GM23248 (cell line): ENCODE measurements around the gene RDM1. TPM values are rescaled to one million over a fixed set of nuclear protein-coding genes. Genes with fewer than 3 reads are reported as not detected.

Experiments used
- DNase-seq: peaks from one replicate; pipeline ENCODE4 v3.0.0-alpha.2; 2015
- H2AFZ ChIP-seq: fragments of 200-600 bp; sonication (generic); 2 replicates; pipeline ENCODE4 v1.6.1; 2016; ENCODE audit warnings: antibody characterized with exemption
- H3F3A ChIP-seq: fragments of 200-600 bp; sonication (generic); 2 replicates; pipeline ENCODE4 v1.6.1; 2016; ENCODE audit warnings: mild to moderate bottlenecking, antibody characterized with exemption, mixed run types; ENCODE audit not compliant: insufficient read depth
- H3K27ac ChIP-seq: fragments of 200-600 bp; sonication (generic); 2 replicates; pipeline ENCODE4 v1.5.1; 2016; ENCODE audit warnings: mild to moderate bottlenecking
- H3K27me3 ChIP-seq: fragments of 200-600 bp; sonication (generic); replicated peaks from 2 replicates; pipeline ENCODE4 v1.6.1; 2016; ENCODE audit warnings: mild to moderate bottlenecking; ENCODE audit not compliant: insufficient read depth
- H3K36me3 ChIP-seq: fragments of 200-600 bp; sonication (generic); 2 replicates; pipeline ENCODE4 v1.6.1; 2016; ENCODE audit warnings: low read depth, mild to moderate bottlenecking
- H3K4me1 ChIP-seq: fragments of 200-600 bp; sonication (generic); 2 replicates; pipeline ENCODE4 v1.6.1; 2016; ENCODE audit warnings: mild to moderate bottlenecking; ENCODE audit not compliant: insufficient read depth
- H3K4me2 ChIP-seq: fragments of 200-600 bp; sonication (generic); one replicate; pipeline ENCODE4 v1.6.1; 2016; ENCODE audit warnings: mild to moderate bottlenecking; ENCODE audit not compliant: unreplicated experiment
- H3K4me3 ChIP-seq: fragments of 200-600 bp; sonication (generic); 2 replicates; pipeline ENCODE4 v1.5.1; 2016; ENCODE audit warnings: mild to moderate bottlenecking
- H3K79me2 ChIP-seq: fragments of 200-600 bp; sonication (generic); 2 replicates; pipeline ENCODE4 v1.6.1; 2016; ENCODE audit warnings: mild to moderate bottlenecking; ENCODE audit not compliant: insufficient read depth
- H3K9ac ChIP-seq: fragments of 200-600 bp; sonication (generic); 2 replicates; pipeline ENCODE4 v1.6.1; 2016; ENCODE audit warnings: mild to moderate bottlenecking
- H3K9me2 ChIP-seq: fragments of 200-600 bp; sonication (generic); 2 replicates; pipeline ENCODE4 v1.6.1; 2016; ENCODE audit warnings: mixed run types, mild to moderate bottlenecking, moderate library complexity; ENCODE audit not compliant: insufficient read depth
- H3K9me3 ChIP-seq: fragments of 200-600 bp; sonication (generic); one replicate; pipeline ENCODE4 v1.6.1; 2017; ENCODE audit warnings: low read depth
- H4K20me1 ChIP-seq: fragments of 200-600 bp; sonication (generic); 2 replicates; pipeline ENCODE4 v1.6.0; 2016; ENCODE audit not compliant: insufficient read depth
- EZH2 ChIP-seq: fragments of 200-600 bp; sonication (generic); IDR thresholded peaks from 2 replicates; pipeline ENCODE4 v1.6.1; 2018; ENCODE audit warnings: antibody characterized with exemption, mild to moderate bottlenecking; ENCODE audit not compliant: insufficient read depth, poor library complexity, severe bottlenecking
- EZH2phosphoT487 ChIP-seq: fragments of 200-600 bp; sonication (generic); IDR thresholded peaks from 2 replicates; pipeline ENCODE4 v1.6.1; 2018; ENCODE audit warnings: antibody characterized with exemption, moderate library complexity, mild to moderate bottlenecking, low read depth; ENCODE audit not compliant: insufficient read depth
- WGBS, 2 experiments: methylation state at CpG; one replicate each; pipeline ENCODE4 v1.1.6; 2015 to 2017; ENCODE audit warnings: low lambda C conversion rate in 2 of 2, low coverage in 1 of 2; ENCODE audit errors: missing lambda C conversion rate in 2 of 2; 5-methylcytosine and 5-hydroxymethylcytosine counted together
- in situ Hi-C: fragments of 300-500 bp; cut with MboI; formaldehyde crosslinking; loops from 2 replicates; pipeline ENCODE4 v1.15.0; 2020
- polyA plus RNA-seq: library from polyadenylated mRNA; unstranded; fragments of >200 nt; fragmentation: Nextera tagmentation; extraction: Ambion mirVana; gene quantifications from 2 replicates; pipeline ENCODE4 v1.2.1, GENCODE V29; 2016
- total RNA-seq: library from RNA; depleted of rRNA; stranded (reverse); fragments of >200 nt; shearing (Covaris generic); gene quantifications from 2 replicates; pipeline ENCODE4 v1.2.3, GENCODE V29; 2014

The RDM1 gene
- total and polyA plus RNA-seq, 2 experiments from 2014 or later = not detected

DNA sequence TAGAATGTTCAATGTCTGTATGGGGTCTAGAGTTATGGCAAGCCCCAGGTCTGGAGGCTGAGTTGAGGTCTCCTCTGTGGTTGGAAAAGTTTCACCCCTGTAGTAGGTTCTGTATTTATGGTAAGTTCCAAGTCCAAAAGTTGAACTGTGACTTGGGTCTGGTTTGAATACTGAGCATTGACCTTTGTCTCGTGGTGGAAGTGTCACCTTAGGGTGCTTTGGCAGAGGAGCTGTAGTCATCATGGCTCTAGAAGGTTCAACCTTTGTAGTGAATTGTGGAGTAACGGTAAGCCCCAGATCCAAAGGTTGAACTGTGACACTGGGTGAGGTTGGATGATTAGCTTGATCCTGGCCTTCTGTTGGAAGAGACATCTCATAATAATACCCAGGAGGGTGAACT, 17.6 kb downstream of the RDM1 start:
- Histone ChIP-seq H3K27me3 (no peaks in the 10 kb centered on the region), H3K9ac (no peak overlapping the region), H3K4me2 (no peak overlapping the region), H3K79me2 (no peaks in the 10 kb centered on the region), H3K27ac (no peak overlapping the region), H3K9me2 (no peaks in the 10 kb centered on the region), H3K4me3 (no peak overlapping the region), H3F3A (no peaks in the 10 kb centered on the region), H2AFZ (no peak overlapping the region), H3K4me1 (no peaks in the 10 kb centered on the region), H3K9me3 (no peaks in the 10 kb centered on the region), H4K20me1 (no peaks in the 10 kb centered on the region), H3K36me3 (no peaks in the 10 kb centered on the region)
- in situ Hi-C loops = no loop called here
- TF ChIP-seq EZH2 (no peak), EZH2phosphoT487 (no peak)
- WGBS, 2 experiments = 29% methylated on average over 2 of the region's 2 CpGs
- no peak for DNase-seq

- Histone ChIP-seq H3K4me3 (no peak overlapping the region), H3K36me3 (no peaks in the 10 kb centered on the region), H3K79me2 (no peaks in the 10 kb centered on the region), H2AFZ (no peak overlapping the region), H3F3A (no peaks in the 10 kb centered on the region), H3K9me3 (no peaks in the 10 kb centered on the region), H3K9ac (no peak overlapping the region), H3K4me1 (peaks cover 5% of the 10 kb centered on the region; the same call in 1 of the 2 replicates), H3K4me2 (no peak overlapping the region), H3K27ac (no peak overlapping the region), H3K27me3 (no peaks in the 10 kb centered on the region), H3K9me2 (no peaks in the 10 kb centered on the region), H4K20me1 (no peaks in the 10 kb centered on the region)
- 56 to 67% methylated on average over 3 of the region's 3 CpGs for WGBS, 2 experiments
- in situ Hi-C loops = no loop called here
- TF ChIP-seq EZH2 = no peak
- no peak for DNase-seq
Measured at GRCh38 chr17:35912339-35912912, 18.1 kb downstream of the RDM1 start.

DNA sequence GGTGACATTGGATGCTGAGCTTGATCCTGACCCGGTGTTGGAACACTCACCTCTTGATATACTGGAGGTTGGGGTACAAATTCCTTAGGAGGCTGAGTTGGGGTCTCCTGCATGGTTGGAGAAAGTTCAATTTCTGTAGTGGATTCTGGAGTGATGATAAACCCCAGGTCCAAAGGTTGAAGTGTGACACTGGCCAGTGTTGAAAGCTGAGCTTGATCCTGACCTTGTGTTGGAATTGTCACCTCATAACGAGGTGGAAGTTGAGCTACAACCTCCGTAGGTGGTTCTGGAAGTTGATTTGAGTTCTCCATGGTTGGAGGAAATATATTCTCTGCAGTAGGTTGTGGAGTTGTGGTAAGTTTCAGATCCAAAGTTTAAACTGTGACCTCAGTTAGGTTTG, 21.2 kb downstream of the RDM1 start:
- 25 to 42% methylated on average over 3 of the region's 3 CpGs for WGBS, 2 experiments
- peaks cover 9% of the 10 kb centered on the region for H3K4me1 ChIP-seq
- H2AFZ ChIP-seq = no peak overlapping the region
- H3K9me3 ChIP-seq = no peaks in the 10 kb centered on the region
- no peaks in the 10 kb centered on the region for H3K36me3 ChIP-seq
- H4K20me1 ChIP-seq = no peaks in the 10 kb centered on the region
- H3K4me3 ChIP-seq = no peak overlapping the region
- in situ Hi-C loops = no loop called here
- H3K9ac ChIP-seq = no peak overlapping the region
- H3K4me2 ChIP-seq = no peak overlapping the region
- DNase-seq = no peak
- H3K9me2 ChIP-seq = no peaks in the 10 kb centered on the region
- no peaks in the 10 kb centered on the region for H3F3A ChIP-seq
- H3K27me3 ChIP-seq = no peaks in the 10 kb centered on the region; the same call in 1 of the 2 replicates
- TF ChIP-seq EZH2phosphoT487 = no peak
- no peak overlapping the region for H3K27ac ChIP-seq
- no peaks in the 10 kb centered on the region for H3K79me2 ChIP-seq

GRCh38 chr17:35907691-35908090, 22.9 kb downstream of the RDM1 start:
- no peak overlapping the region for H3K4me3 ChIP-seq
- no peaks in the 10 kb centered on the region; the same call in 1 of the 2 replicates for H3K27me3 ChIP-seq
- no peaks in the 10 kb centered on the region for H3K9me2 ChIP-seq
- no peak overlapping the region for H2AFZ ChIP-seq
- H3K4me2 ChIP-seq = no peak overlapping the region
- H3F3A ChIP-seq = no peaks in the 10 kb centered on the region
- H3K27ac ChIP-seq = no peak overlapping the region
- H3K36me3 ChIP-seq = no peaks in the 10 kb centered on the region
- no peak for TF ChIP-seq EZH2phosphoT487
- no peak for TF ChIP-seq EZH2
- no peak overlapping the region for H3K9ac ChIP-seq
- H4K20me1 ChIP-seq = no peaks in the 10 kb centered on the region
- peaks cover 9% of the 10 kb centered on the region for H3K4me1 ChIP-seq
- no peaks in the 10 kb centered on the region for H3K9me3 ChIP-seq
- in situ Hi-C loops = no loop called here
- H3K79me2 ChIP-seq = no peaks in the 10 kb centered on the region
- WGBS, 2 experiments = 19 to 23% methylated on average over 5 of the region's 5 CpGs
- DNase-seq = peak; percentile 41
